Left renal pelvis (tissue), 4 donors: ENCODE measurements around the gene DNMBP. TPM values are rescaled to one million over a fixed set of nuclear protein-coding genes. Genes with fewer than 3 reads are reported as not detected.
"Not testable (repeated sequence)": the region's sequence is repeated elsewhere in the genome, so short reads cannot be mapped to it uniquely, and the experiment has no call there.

ENCODE experiments used
- DNase-seq, 4 donors: peaks; one replicate each; pipeline ENCODE4 v3.0.0-alpha.2; 2013; ENCODE audit warnings: low read depth in 4 of 4, low spot score in 3 of 4
- polyA plus RNA-seq, 4 donors: library from polyadenylated mRNA; unstranded; fragments of 120-200 nt; gene quantifications; one replicate each; pipeline ENCODE4 v1.2.1, GENCODE V29; 2013; ENCODE audit not compliant: insufficient read length in 4 of 4

The DNMBP gene
- polyA plus RNA-seq, 4 donors, result 22.0 to 38.7 (median 36.9) TPM

DNA sequence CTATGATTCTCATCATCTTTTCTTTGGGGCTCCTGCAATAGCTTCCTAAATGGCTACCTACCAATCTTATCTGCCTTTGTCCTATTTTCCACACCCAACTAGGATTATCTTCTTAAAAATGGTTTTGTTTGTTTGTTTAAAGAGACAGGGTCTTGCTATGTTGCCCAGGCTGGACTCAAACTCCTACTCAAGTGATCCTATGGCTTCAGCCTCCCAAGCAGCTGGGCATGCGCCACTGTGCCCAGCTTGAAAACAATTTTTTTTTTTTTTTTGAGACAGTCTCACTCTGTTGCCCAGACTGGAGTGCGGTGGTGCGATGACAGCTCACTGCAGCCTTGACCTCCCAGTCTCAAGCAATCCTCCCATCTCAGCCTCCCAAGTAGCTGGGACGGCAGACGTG lies 14.9 kb downstream of the DNMBP start:
- DNase-seq, result no peak

GRCh38 chr10:99993701-99994689 lies 15.8 kb downstream of the DNMBP start:
- DNase-seq, result no peak

DNA sequence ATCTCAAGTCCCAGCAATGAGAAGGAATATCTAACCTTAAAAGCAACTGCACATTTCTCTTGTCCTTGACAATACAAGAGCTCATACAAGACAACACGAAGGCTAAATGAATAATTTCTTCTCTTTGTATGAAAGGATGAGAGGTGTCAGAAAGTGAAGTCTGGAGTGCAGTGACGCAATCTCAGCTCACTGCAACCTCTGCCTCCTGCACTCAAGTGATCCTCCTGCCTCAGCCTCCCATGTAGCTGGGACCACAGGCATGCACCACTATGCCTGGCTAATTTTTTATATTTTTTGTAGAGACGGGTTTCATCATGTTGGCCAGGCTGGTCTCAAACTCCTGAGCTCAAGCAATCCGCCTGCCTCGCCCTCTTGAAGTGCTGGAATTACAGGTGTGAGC lies 24.1 kb downstream of the DNMBP start:
- DNase-seq, result not testable (repeated sequence)

GRCh38 chr10:99984211-99985034 lies 25.3 kb downstream of the DNMBP start:
- no peak for DNase-seq

DNA sequence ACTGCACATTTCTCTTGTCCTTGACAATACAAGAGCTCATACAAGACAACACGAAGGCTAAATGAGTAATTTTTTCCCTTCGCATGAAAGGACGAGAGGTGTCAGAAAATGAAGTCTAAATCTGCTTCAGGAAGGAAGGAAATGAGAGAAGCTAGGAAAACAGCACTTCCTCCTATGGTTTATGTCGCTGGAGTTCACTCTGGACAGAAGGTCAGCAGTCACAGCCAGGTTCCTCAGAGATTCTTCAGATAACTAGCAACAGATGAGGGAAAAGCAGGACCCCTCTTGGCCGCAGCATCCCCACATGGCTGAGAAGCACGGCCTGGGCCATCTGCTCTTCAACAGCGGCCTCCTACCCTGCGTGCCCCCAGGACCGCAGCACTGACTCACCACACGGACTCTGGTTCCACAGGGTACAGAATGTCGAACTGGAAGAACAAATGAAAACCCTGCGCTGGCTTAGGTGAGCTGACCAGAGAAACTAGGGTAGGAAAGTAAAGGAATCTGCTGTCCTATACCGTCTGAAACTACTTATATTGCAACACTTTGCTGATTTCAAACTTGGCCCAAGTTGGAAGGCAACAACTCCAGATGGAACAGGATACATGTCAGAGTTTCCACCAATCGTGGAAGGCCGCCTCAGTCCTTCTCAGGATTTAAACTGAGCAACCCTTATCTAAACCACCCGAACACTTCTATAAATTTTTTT lies 26.3 kb downstream of the DNMBP start:
- no peak for DNase-seq

GRCh38 chr10:99982728-99983127 lies 27.0 kb downstream of the DNMBP start:
- DNase-seq, result no peak

GRCh38 chr10:99981581-99982199 lies 28.1 kb downstream of the DNMBP start:
- no peak for DNase-seq

GRCh38 chr10:99979066-99979685 lies 30.6 kb downstream of the DNMBP start:
- no peak for DNase-seq

GRCh38 chr10:99977916-99978315 lies 31.8 kb downstream of the DNMBP start:
- DNase-seq, result no peak

- no peak for DNase-seq
Observed at GRCh38 chr10:99976886-99977665, 32.7 kb downstream of the DNMBP start.

GRCh38 chr10:99975942-99976809 lies 33.6 kb downstream of the DNMBP start:
- DNase-seq, result no peak

- no peak for DNase-seq
Observed at GRCh38 chr10:99975106-99975829, 34.5 kb downstream of the DNMBP start.

GRCh38 chr10:99973190-99973589 lies 36.6 kb downstream of the DNMBP start:
- DNase-seq, result no peak

- no peak for DNase-seq
Observed at GRCh38 chr10:99967961-99968360, 41.8 kb downstream of the DNMBP start.

- no peak for DNase-seq
Observed at GRCh38 chr10:99966306-99966705, 43.4 kb downstream of the DNMBP start.

- DNase-seq, result no peak
Observed at GRCh38 chr10:99965700-99966099, 44.0 kb downstream of the DNMBP start.

DNA sequence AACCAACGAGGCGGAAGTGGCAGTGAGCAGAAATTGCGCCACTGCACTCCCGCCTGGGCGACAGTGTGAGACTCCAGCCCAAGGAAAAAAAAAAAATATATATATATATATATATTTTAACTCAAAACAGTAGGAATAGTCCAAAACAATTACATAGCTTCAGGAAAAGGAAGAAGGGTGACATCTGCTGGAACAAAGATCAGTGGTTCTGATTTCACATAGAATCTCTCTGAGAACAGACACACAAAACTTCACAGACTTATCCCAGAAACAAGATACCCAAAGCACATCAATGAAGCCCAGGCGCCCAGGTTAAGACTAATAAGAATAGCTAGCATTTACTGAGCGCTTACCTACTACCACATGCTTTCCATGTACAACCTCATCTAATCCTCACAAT lies 45.0 kb downstream of the DNMBP start:
- DNase-seq, result no peak
